Stimulated activated memory B cell treated with anti-CD40 and anti-IgM and Interleukin-4, amounts not matched to agents 10 μg/mL and 1 μg/mL and 100 μg/mL, for 72 hours (primary cell): ENCODE data around the gene THAP11.
"Not testable (repeated sequence)": the region's sequence is repeated elsewhere in the genome, so short reads cannot be mapped to it uniquely, and the experiment has no call there.

ENCODE experiments used
- ATAC-seq: fragments of 150-1000 bp; cut with Tn5 transposase; 2 replicates; pipeline ENCODE4 v1.10.0; 2021
- H3K27ac Mint-ChIP-seq: one replicate; pipeline ENCODE4 v1.8.0; 2022; ENCODE audit warnings: mild to moderate bottlenecking, mixed read lengths
- H3K27me3 Mint-ChIP-seq: one replicate; pipeline ENCODE4 v1.8.0; 2022; ENCODE audit warnings: mixed read lengths
- H3K36me3 Mint-ChIP-seq: one replicate; pipeline ENCODE4 v1.8.0; 2022; ENCODE audit warnings: mixed read lengths
- H3K4me1 Mint-ChIP-seq: one replicate; pipeline ENCODE4 v1.8.0; 2022; ENCODE audit warnings: mixed read lengths
- H3K4me3 Mint-ChIP-seq: one replicate; pipeline ENCODE4 v1.8.0; 2022; ENCODE audit warnings: mild to moderate bottlenecking, moderate library complexity, mixed read lengths
- H3K9me3 Mint-ChIP-seq: one replicate; pipeline ENCODE4 v1.8.0; 2022; ENCODE audit warnings: mixed read lengths

THAP11 gene

GRCh38 chr16:67846320-67847063 lies 4.4 kb downstream of the THAP11 start, which contains the start of gene NUTF2:
NUTF2 (plus strand) TSS chr16:67846933; CDS start chr16:67865131, 18,198 bp downstream.
- H3K4me1 Mint-ChIP-seq = peaks cover 59% of the 10 kb centered on the region

GRCh38 chr16:67847064-67847861 lies 5.1 kb downstream of the THAP11 start, which contains the start of gene CENPT:
CENPT (minus strand) TSS chr16:67847693; CDS start chr16:67833859, 13,834 bp downstream.
- H3K4me1 Mint-ChIP-seq = peaks cover 56% of the 10 kb centered on the region
- H3K27ac Mint-ChIP-seq = peak within 1 kb of the TSS; percentile 87

More at GRCh38 chr16:67846320-67847063, 4.4 kb downstream of the THAP11 start, which contains the start of gene NUTF2:
- Mint-ChIP-seq H3K9me3 (no peaks in the 10 kb centered on the region), H3K36me3 (peaks cover 12% of the 10 kb centered on the region), H3K4me3 (peak within 1 kb of the TSS; percentile 88), H3K27ac (peak within 1 kb of the TSS; percentile 87), H3K27me3 (no peaks in the 10 kb centered on the region)
- ATAC-seq = peak; percentile 82

GRCh38 chr16:67848118-67848517 lies 6.0 kb downstream of the THAP11 start:
- Mint-ChIP-seq H3K4me1 (peaks cover 53% of the 10 kb centered on the region), H3K27me3 (no peaks in the 10 kb centered on the region), H3K9me3 (no peaks in the 10 kb centered on the region), H3K36me3 (peaks cover 12% of the 10 kb centered on the region), H3K27ac (peak overlapping the region; percentile 87), H3K4me3 (peak overlapping the region; percentile 86)
- no peak for ATAC-seq

More at GRCh38 chr16:67847064-67847861, 5.1 kb downstream of the THAP11 start, which contains the start of gene CENPT:
- H3K27me3 Mint-ChIP-seq = no peaks in the 10 kb centered on the region
- H3K36me3 Mint-ChIP-seq = peaks cover 12% of the 10 kb centered on the region
- H3K4me3 Mint-ChIP-seq = peak within 1 kb of the TSS; percentile 88
- peak; percentile 69 for ATAC-seq
- no peaks in the 10 kb centered on the region for H3K9me3 Mint-ChIP-seq

- ATAC-seq = no peak
- H3K9me3 Mint-ChIP-seq = no peaks in the 10 kb centered on the region
- H3K4me1 Mint-ChIP-seq = peaks cover 40% of the 10 kb centered on the region
- no peaks in the 10 kb centered on the region for H3K27me3 Mint-ChIP-seq
- H3K4me3 Mint-ChIP-seq = no peak overlapping the region
- peaks cover 7% of the 10 kb centered on the region for H3K36me3 Mint-ChIP-seq
- H3K27ac Mint-ChIP-seq = no peak overlapping the region
These were observed 11.6 kb downstream of the THAP11 start for GRCh38 chr16:67853670-67854069.

GRCh38 chr16:67855789-67856188 lies 13.7 kb downstream of the THAP11 start:
- peaks cover 34% of the 10 kb centered on the region for H3K4me1 Mint-ChIP-seq
- no peak overlapping the region for H3K4me3 Mint-ChIP-seq
- no peaks in the 10 kb centered on the region for H3K9me3 Mint-ChIP-seq
- H3K27me3 Mint-ChIP-seq = no peaks in the 10 kb centered on the region
- H3K36me3 Mint-ChIP-seq = peaks cover under 1% of the 10 kb centered on the region
- no peak overlapping the region for H3K27ac Mint-ChIP-seq
- ATAC-seq = no peak

GRCh38 chr16:67856927-67857546 lies 14.9 kb downstream of the THAP11 start:
- no peak for ATAC-seq

GRCh38 chr16:67857547-67858233 lies 15.6 kb downstream of the THAP11 start:
- Mint-ChIP-seq H3K36me3 (peaks cover 6% of the 10 kb centered on the region), H3K27me3 (no peaks in the 10 kb centered on the region), H3K9me3 (no peaks in the 10 kb centered on the region), H3K4me1 (peaks cover 50% of the 10 kb centered on the region), H3K27ac (peak overlapping the region; percentile 12), H3K4me3 (no peak overlapping the region)
- ATAC-seq = peak; percentile 60

More at GRCh38 chr16:67856927-67857546, 14.9 kb downstream of the THAP11 start:
- Mint-ChIP-seq H3K27me3 (no peaks in the 10 kb centered on the region), H3K4me3 (no peak overlapping the region), H3K27ac (peak overlapping the region; percentile 12), H3K9me3 (no peaks in the 10 kb centered on the region), H3K4me1 (peaks cover 45% of the 10 kb centered on the region), H3K36me3 (peaks cover 6% of the 10 kb centered on the region)

- Mint-ChIP-seq H3K27me3 (no peaks in the 10 kb centered on the region), H3K4me1 (peaks cover 50% of the 10 kb centered on the region), H3K27ac (no peak overlapping the region), H3K36me3 (peaks cover 6% of the 10 kb centered on the region), H3K9me3 (no peaks in the 10 kb centered on the region), H3K4me3 (no peak overlapping the region)
- no peak for ATAC-seq
These were observed 16.4 kb downstream of the THAP11 start for GRCh38 chr16:67858500-67858899.

GRCh38 chr16:67860589-67861398 lies 18.7 kb downstream of the THAP11 start:
- H3K27me3 Mint-ChIP-seq = no peaks in the 10 kb centered on the region
- peaks cover 6% of the 10 kb centered on the region for H3K36me3 Mint-ChIP-seq
- peak overlapping the region; percentile 1 for H3K27ac Mint-ChIP-seq

GRCh38 chr16:67861877-67862276 lies 19.8 kb downstream of the THAP11 start:
- H3K4me1 Mint-ChIP-seq = peaks cover 47% of the 10 kb centered on the region
- H3K4me3 Mint-ChIP-seq = no peak overlapping the region
- peak overlapping the region; percentile 1 for H3K27ac Mint-ChIP-seq
- H3K27me3 Mint-ChIP-seq = no peaks in the 10 kb centered on the region
- H3K36me3 Mint-ChIP-seq = peaks cover 6% of the 10 kb centered on the region
- H3K9me3 Mint-ChIP-seq = no peaks in the 10 kb centered on the region
- ATAC-seq = no peak

More at GRCh38 chr16:67860589-67861398, 18.7 kb downstream of the THAP11 start:
- ATAC-seq = no peak
- H3K4me1 Mint-ChIP-seq = peaks cover 50% of the 10 kb centered on the region
- H3K4me3 Mint-ChIP-seq = no peak overlapping the region
- H3K9me3 Mint-ChIP-seq = no peaks in the 10 kb centered on the region

GRCh38 chr16:67862623-67863583 lies 20.8 kb downstream of the THAP11 start:
- Mint-ChIP-seq H3K4me1 (peaks cover 37% of the 10 kb centered on the region), H3K9me3 (no peaks in the 10 kb centered on the region), H3K27ac (no peak overlapping the region), H3K4me3 (no peak overlapping the region), H3K27me3 (no peaks in the 10 kb centered on the region), H3K36me3 (peaks cover 6% of the 10 kb centered on the region)
- ATAC-seq = no peak

- H3K4me3 Mint-ChIP-seq, H3K27ac Mint-ChIP-seq, H3K9me3 Mint-ChIP-seq, H3K36me3 Mint-ChIP-seq, ATAC-seq, H3K27me3 Mint-ChIP-seq: not testable (repeated sequence)
- peaks cover 28% of the 10 kb centered on the region for H3K4me1 Mint-ChIP-seq
These were observed 21.9 kb downstream of the THAP11 start for GRCh38 chr16:67864044-67864443.

- Mint-ChIP-seq H3K36me3 (peaks cover 6% of the 10 kb centered on the region), H3K27me3 (no peaks in the 10 kb centered on the region), H3K9me3 (no peaks in the 10 kb centered on the region), H3K4me3 (no peak overlapping the region), H3K4me1 (peaks cover 28% of the 10 kb centered on the region), H3K27ac (peak overlapping the region; percentile 37)
- ATAC-seq = no peak
These were observed 22.5 kb downstream of the THAP11 start for GRCh38 chr16:67864594-67864993.
